ENCODE results near the gene CEACAM18.

CEACAM18 gene

DNA sequence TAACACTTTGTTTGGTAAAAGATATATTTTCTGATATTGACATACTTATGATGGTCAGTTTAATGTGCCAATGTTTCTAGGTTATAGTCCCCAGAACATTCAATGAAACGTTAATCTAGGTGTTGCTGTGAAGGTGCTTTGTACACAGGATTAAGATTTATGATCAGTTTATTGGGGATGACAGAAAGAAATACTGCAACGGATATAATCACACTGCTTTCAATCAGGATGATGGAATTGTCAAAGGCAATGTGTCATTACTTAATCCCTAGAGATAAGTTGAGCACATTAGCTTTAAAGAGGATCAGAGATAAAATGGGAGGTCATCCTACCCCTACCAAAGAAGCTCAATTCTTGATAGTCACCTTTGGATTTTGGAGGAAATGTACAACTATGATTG is 35.6 kb downstream of the CEACAM18 start:
- no peaks in the 10 kb centered on the region for H3K9me3 ChIP-seq (ENCODE audit: insufficient read depth, low read length, severe bottlenecking)
- no peaks in the 10 kb centered on the region for H3K4me1 ChIP-seq (ENCODE audit: insufficient read depth, low read length)
- TF ChIP-seq, protein P1, sequence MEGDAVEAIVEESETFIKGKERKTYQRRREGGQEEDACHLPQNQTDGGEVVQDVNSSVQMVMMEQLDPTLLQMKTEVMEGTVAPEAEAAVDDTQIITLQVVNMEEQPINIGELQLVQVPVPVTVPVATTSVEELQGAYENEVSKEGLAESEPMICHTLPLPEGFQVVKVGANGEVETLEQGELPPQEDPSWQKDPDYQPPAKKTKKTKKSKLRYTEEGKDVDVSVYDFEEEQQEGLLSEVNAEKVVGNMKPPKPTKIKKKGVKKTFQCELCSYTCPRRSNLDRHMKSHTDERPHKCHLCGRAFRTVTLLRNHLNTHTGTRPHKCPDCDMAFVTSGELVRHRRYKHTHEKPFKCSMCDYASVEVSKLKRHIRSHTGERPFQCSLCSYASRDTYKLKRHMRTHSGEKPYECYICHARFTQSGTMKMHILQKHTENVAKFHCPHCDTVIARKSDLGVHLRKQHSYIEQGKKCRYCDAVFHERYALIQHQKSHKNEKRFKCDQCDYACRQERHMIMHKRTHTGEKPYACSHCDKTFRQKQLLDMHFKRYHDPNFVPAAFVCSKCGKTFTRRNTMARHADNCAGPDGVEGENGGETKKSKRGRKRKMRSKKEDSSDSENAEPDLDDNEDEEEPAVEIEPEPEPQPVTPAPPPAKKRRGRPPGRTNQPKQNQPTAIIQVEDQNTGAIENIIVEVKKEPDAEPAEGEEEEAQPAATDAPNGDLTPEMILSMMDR (IDR thresholded peaks at IDR 0.05; ENCODE audit: borderline replicate concordance, extremely low read depth, low read length, poor library complexity, severe bottlenecking) = no peak
- TF ChIP-seq EZH2 (IDR thresholded peaks at IDR 0.05; ENCODE audit: borderline replicate concordance, low read depth, low read length, severe bottlenecking) = no peak
- ATAC-seq (ENCODE audit: insufficient read depth, low read depth) = no peak
- no peak for DNase-seq
- H3K79me2 ChIP-seq (ENCODE audit: insufficient read depth, low read length) = no peaks in the 10 kb centered on the region
- no peak overlapping the region for H3K9ac ChIP-seq (ENCODE audit: low read depth, low read length)
- H3K27me3 ChIP-seq (ENCODE audit: insufficient read depth, low read length, poor library complexity) = no peaks in the 10 kb centered on the region
- H3K4me3 ChIP-seq (ENCODE audit: low read depth in 1 of 2, low read length in 2 of 2) = no peak overlapping the region
- H3K36me3 ChIP-seq (ENCODE audit: insufficient read depth, low read length) = no peaks in the 10 kb centered on the region
- H3K4me2 ChIP-seq (ENCODE audit: insufficient read depth, low read length) = no peak overlapping the region
- no peak overlapping the region for H2AFZ ChIP-seq (ENCODE audit: low read depth, low read length)
- H3K27ac ChIP-seq (ENCODE audit: low read length) = no peak overlapping the region
- H4K20me1 ChIP-seq (ENCODE audit: insufficient read depth, low read length) = no peaks in the 10 kb centered on the region

- H3K27me3 ChIP-seq (ENCODE audit: insufficient read depth, low read length, poor library complexity) = no peaks in the 10 kb centered on the region
- no peak overlapping the region for H3K27ac ChIP-seq (ENCODE audit: low read length)
- ATAC-seq (ENCODE audit: insufficient read depth, low read depth) (0 out of 3 replicates have a peak, but pooled peaks have one; percentile 35), DNase-seq (peak; percentile 33)
- no peak for TF ChIP-seq EZH2 (IDR thresholded peaks at IDR 0.05; ENCODE audit: borderline replicate concordance, low read depth, low read length, severe bottlenecking)
- TF ChIP-seq, protein P1 (IDR thresholded peaks at IDR 0.05; ENCODE audit: borderline replicate concordance, extremely low read depth, low read length, poor library complexity, severe bottlenecking) = peak; percentile 80
- no peaks in the 10 kb centered on the region for H3K4me1 ChIP-seq (ENCODE audit: insufficient read depth, low read length)
- no peak overlapping the region for H3K4me2 ChIP-seq (ENCODE audit: insufficient read depth, low read length)
- no peaks in the 10 kb centered on the region for H4K20me1 ChIP-seq (ENCODE audit: insufficient read depth, low read length)
- no peaks in the 10 kb centered on the region for H3K36me3 ChIP-seq (ENCODE audit: insufficient read depth, low read length)
- no peaks in the 10 kb centered on the region for H3K79me2 ChIP-seq (ENCODE audit: insufficient read depth, low read length)
- H2AFZ ChIP-seq (ENCODE audit: low read depth, low read length) = no peak overlapping the region
- no peak overlapping the region for H3K4me3 ChIP-seq (ENCODE audit: low read depth in 1 of 2, low read length in 2 of 2)
- no peak overlapping the region for H3K9ac ChIP-seq (ENCODE audit: low read depth, low read length)
- no peaks in the 10 kb centered on the region for H3K9me3 ChIP-seq (ENCODE audit: insufficient read depth, low read length, severe bottlenecking)
Observed at GRCh38 chr19:51514866-51515481, 36.6 kb downstream of the CEACAM18 start.

- H2AFZ ChIP-seq (ENCODE audit: low read depth, low read length) = no peak overlapping the region
- no peaks in the 10 kb centered on the region for H3K9me3 ChIP-seq (ENCODE audit: insufficient read depth, low read length, severe bottlenecking)
- no peak overlapping the region for H3K27ac ChIP-seq (ENCODE audit: low read length)
- no peaks in the 10 kb centered on the region for H4K20me1 ChIP-seq (ENCODE audit: insufficient read depth, low read length)
- H3K27me3 ChIP-seq (ENCODE audit: insufficient read depth, low read length, poor library complexity) = no peaks in the 10 kb centered on the region
- H3K4me3 ChIP-seq (ENCODE audit: low read depth in 1 of 2, low read length in 2 of 2) = no peak overlapping the region
- no peaks in the 10 kb centered on the region for H3K36me3 ChIP-seq (ENCODE audit: insufficient read depth, low read length)
- DNase-seq (no peak), ATAC-seq (ENCODE audit: insufficient read depth, low read depth) (no peak)
- no peaks in the 10 kb centered on the region for H3K4me1 ChIP-seq (ENCODE audit: insufficient read depth, low read length)
- no peaks in the 10 kb centered on the region for H3K79me2 ChIP-seq (ENCODE audit: insufficient read depth, low read length)
- TF ChIP-seq EZH2 (IDR thresholded peaks at IDR 0.05; ENCODE audit: borderline replicate concordance, low read depth, low read length, severe bottlenecking) = no peak
- TF ChIP-seq, protein P1 (IDR thresholded peaks at IDR 0.05; ENCODE audit: borderline replicate concordance, extremely low read depth, low read length, poor library complexity, severe bottlenecking) = no peak
- no peak overlapping the region for H3K4me2 ChIP-seq (ENCODE audit: insufficient read depth, low read length)
- no peak overlapping the region for H3K9ac ChIP-seq (ENCODE audit: low read depth, low read length)
Observed at GRCh38 chr19:51520728-51521127, 42.4 kb downstream of the CEACAM18 start.

Data from DND-41 (cell line).